Femur (tissue), 1 donor: Measurements from ENCODE around the gene FDX1.
A peak's percentile ranks its signal among the peaks of the same experiment; 100 is the strongest.
"Not testable (repeated sequence)": the region's sequence is repeated elsewhere in the genome, so short reads cannot be mapped to it uniquely, and the experiment has no call there.

Experiments
- DNase-seq: peaks from one replicate; pipeline ENCODE4 v3.0.0-alpha.2; 2017

The FDX1 gene, protein sequence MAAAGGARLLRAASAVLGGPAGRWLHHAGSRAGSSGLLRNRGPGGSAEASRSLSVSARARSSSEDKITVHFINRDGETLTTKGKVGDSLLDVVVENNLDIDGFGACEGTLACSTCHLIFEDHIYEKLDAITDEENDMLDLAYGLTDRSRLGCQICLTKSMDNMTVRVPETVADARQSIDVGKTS

DNA sequence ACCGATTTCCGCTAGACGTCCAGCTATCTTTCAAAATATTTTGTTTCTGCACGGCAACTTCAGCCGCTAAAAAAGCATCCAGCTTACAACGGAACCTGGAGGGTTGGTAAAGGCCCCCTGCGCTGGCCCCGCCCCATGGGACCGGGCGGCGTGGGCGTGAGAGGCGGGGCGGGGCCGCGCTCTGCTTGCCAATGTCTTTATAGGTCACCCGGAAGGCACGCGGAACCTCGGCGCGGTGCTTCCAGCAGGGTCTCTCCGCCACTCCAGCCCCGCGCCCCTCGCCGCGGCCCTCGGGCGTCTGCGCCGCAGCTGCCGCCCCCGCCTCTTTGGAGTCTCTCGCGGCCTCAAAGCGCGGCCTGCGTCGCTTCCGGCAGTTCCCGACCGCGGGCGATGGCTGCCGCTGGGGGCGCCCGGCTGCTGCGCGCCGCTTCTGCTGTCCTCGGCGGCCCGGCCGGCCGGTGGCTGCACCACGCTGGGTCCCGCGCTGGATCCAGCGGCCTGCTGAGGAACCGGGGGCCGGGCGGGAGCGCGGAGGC is at the start of gene FDX1:
Gene FDX1 (plus strand): TSS at position 218 of the 536 bp plus-strand sequence. CDS start 173 bp downstream, at position 391.
- DNase-seq, result peak; percentile 90

DNA sequence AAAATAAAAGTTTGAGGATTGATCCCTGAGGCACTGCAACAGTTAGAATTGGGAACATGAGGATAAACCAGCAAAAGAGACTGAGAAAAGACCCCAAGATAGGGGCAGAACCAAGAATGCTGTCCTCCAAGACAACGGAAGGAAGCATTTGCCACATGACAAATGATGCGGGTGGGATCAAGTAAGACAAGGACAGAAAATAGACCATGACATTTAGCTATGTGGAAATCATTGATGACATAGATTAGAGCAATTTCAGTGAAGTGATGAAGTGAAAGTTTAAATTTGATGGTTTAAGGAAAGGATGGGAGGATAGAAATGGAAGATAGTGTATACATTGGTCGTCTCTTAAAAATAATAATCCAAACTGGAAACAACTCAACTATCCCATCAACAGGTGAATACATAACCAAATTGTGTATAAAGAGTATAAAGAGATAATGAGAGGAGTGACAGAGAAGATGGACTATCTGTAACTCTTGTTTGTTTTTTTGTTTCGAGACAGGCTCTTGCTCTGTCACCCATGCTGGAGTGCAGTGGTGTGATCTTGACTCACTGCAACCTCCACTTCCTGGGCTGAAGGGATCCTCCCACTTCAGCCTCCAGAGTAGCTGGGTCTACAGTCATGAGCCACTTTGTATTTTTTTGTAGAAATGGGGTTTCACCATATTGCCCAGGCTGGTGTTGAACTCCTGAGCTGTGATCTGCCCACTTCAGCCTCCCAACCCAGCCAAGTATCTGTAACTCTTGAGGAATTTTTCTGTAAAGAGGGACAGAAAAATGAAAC is 48.7 kb upstream of the FDX1 start:
- DNase-seq, result no peak

DNA sequence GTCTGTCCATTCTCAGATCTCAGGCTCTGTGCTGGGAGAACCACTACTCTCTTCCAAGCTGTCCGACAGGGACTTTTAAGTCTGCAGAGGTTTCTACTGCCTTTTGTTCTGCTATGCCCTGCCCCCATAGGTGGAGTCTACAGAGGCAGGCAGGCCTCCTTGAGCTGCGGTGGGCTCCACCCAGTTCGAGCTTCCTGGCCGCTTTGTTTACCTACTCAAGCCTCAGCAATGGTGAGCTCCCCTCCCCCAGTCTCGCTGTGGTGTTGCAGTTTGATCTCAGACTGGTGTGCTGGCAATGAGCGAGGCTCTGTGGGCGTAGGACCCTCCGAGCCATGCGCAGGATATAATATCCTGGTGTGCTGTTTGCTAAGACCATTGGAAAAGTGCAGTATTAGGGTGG is 41.5 kb upstream of the FDX1 start:
- DNase-seq, result not testable (repeated sequence)

DNA sequence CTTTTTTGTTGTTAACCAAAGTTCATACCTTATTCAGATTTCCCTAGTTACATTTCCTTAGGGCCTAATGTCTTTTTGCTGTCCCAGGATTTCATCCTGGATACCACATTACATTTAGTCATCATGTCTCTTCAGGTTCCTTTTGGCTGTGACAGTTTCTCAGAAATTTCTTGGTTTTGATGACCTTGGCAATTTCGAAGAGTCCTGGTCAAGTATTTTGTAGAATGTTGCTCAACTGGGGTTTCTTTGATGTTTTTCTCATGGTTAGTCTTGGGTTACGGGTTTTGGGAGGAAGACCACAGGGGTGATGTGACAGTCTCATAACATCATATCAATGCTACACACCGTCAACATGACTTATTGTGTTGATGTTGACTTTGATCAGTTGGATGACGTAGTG is 39.8 kb upstream of the FDX1 start:
- DNase-seq, result no peak

DNA sequence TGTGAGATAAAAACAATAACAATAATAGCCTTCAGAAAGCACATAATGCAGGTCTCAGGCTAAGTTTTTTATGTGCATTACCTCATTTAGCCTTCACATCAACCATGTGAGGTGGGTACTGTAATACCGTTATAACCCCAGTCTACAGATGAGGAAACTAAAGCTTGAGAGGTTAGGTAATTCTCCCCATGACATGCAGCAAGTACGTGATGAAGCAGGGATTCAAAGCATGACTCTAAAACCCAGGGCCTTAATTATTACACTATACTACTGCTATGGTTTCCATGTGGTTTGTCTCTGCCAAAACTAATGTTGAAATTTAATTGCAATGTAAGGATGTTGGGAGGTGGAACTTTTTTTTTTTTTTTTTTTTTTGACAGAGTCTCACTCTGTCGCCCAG is 37.7 kb upstream of the FDX1 start:
- DNase-seq, result no peak

DNA sequence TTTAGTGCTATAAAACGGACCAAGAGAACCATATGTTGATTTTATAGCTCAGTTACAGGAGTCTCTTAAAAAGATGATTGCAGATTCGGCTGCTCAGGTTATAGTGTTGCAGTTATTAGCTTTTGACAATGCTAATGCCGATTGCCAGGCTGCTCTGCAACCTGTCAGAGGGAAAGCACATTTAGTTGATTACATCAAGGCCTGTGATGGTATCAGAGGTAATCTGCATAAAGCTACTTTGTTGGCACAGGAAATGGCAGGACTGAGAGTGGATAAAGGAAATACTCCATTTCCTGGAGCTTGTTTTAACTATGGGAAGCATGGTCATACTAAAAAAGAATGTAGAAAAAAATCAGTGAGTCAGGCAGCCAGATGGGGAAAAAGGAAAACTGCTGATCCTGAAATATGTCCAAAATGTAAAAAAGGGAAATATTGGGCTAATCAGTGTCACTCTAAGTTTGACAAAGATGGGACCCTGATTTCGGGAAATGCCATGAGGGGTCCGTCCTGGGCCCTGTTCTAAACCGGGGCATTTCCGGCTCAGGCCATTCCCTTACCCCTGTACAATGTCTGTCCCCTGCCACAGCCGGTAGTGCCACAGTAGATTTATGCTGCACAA is 32.0 kb upstream of the FDX1 start:
- DNase-seq, result not testable (repeated sequence)

DNA sequence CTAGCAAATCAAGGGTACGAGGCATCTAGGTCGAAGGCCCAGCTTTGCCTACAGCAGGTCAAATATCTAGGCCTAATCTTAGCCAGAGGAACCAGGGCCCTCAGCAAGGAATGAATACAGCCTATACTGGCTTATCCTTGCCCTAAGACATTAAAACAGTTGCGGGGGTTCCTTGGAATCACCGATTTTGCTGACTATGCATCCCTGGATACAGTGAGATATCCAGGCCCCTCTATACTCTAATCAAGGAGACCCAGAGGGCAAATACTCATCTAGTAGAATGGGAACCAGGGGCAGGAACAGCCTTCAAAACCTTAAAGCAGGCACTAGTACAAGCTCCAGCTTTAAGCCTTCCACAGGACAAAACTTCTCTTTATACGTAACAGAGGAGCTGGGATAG is 26.2 kb upstream of the FDX1 start:
- DNase-seq, result not testable (repeated sequence)

DNA sequence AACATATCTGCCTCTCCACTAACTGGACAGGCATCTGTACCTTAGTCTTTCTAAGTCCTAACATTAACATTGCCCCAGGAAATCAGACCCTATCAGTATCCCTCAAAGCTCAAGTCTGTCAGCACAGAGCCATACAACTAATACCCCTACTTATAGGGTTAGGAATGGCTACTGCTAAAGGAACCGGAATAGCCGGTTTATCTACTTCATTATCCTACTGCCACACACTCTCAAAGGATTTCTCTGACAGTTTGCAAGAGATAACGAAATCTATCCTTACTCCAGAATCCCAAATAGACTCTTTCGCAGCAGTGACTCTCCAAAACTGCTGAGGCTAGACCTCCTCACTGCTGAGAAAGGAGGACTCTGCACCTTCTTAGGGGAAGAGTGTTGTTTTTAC is 24.1 kb upstream of the FDX1 start:
- not testable (repeated sequence) for DNase-seq

DNA sequence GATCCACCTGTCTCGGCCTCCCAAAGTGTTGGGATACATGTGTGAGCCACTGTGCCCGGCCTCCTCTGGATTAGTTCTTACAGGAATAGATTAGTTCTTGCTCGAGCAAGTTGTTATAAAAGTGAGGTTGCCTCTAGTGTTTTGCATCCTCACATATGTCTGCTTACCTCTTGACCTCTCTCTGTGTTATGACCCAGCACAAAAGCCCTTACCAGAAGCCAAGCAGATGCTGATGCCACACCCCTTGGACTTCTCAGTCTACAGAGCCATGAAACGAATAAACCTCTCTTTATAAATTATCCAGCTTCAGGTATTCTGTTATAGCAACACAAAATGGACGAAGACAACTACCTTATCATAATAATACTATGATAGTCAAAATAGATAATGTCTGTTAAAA is 22.4 kb upstream of the FDX1 start:
- no peak for DNase-seq

DNA sequence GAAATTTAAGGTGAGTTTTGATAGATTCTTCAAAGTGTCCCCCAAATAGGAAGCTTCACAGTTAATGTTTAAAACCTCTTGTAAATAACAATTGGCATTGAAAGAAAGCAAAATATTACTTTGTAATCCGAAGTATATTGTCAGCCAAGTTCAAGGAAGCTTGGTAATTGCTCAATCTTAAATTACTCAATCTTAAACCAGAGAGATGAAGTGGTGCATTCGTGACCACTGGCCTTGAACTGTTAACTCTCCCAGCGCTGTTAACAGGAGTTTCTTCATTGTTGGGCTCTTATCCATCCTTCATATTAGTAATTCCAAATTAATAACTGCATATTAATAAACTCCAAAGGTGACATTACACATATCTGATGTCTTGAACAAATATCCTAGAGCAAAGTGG is 20.6 kb upstream of the FDX1 start:
- no peak for DNase-seq

DNA sequence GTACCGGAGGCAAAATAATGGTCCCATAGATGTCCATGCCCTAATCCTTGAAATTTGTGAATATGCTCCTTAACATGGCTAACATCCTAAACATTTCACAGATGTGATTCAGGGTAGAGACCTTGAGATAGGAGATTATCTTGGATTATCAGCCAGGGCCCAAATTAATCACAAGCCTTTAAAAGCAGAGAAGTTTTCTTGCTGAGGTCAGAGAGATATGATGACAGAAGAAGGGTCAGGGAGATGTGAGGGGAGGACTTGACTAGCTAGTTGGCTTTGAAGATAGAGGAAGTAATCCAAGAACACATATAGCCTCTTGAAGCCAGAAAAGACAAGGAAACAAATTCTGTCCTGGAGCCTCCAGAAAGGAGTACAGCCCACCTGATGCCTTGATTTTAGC is 19.1 kb upstream of the FDX1 start:
- no peak for DNase-seq

DNA sequence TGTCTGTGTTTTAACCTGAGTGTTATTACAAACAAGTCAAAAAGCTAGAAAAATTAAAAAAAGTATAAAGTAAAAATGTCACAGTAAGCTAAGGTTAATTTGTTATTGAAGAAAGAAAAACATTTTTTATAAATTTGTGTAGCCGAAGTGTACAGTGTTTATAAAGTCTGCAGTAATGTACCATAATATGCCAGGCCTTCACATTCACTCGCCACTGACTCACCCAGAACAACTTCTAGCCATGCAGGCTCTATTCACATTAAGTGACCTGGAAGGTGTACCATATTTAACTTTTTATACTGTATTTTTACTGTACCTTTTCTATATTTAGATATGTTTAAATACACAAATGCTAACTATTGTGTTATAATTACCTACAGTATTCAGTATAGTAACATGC is 14.7 kb upstream of the FDX1 start:
- DNase-seq, result no peak

DNA sequence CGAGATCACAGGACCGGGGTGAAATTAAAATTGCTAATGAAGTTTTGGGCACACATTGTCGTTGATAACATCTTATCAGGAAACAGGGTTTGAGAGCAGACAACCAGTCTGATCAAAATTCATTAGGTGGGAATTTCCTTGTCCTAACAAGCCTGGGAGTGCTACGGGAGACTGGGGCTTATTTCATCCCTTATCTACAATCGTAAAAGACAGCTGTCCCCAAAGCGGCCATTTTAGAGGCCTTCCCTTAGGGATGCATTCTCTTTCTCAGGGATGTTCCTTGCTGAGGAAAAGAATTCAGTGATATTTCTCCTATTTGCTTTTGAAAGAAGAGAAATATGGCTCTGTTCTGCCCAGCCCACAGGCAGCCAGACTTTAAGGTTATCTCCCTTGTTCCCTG is 8.1 kb upstream of the FDX1 start:
- not testable (repeated sequence) for DNase-seq

DNA sequence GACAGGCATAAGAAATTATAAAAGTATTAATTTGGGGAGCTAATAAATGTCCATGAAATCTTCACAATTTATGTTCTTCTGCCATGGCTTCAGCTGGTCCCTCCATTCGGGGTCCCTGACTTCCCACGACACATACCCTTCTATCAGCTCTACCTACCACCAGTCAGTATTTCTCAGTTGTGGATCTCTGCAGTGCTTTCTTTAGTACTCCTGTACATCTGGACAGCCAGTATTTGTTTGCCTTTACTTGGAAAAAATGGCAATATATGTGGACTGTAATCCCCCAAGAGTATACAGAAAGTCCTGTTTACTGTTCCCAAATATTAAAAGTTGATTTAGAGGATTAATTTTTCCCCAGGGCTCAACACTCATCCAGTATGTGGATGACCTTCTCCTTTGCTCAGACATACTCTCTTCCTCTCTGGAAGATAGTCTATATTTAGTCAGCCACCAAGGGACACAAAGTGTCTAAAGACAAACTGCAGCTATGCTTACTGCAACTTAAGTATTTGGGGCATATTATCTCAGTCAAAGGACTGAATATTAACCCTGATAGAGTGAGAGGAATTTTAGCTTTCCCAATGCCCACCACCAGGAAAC is 7.3 kb upstream of the FDX1 start:
- no peak for DNase-seq

DNA sequence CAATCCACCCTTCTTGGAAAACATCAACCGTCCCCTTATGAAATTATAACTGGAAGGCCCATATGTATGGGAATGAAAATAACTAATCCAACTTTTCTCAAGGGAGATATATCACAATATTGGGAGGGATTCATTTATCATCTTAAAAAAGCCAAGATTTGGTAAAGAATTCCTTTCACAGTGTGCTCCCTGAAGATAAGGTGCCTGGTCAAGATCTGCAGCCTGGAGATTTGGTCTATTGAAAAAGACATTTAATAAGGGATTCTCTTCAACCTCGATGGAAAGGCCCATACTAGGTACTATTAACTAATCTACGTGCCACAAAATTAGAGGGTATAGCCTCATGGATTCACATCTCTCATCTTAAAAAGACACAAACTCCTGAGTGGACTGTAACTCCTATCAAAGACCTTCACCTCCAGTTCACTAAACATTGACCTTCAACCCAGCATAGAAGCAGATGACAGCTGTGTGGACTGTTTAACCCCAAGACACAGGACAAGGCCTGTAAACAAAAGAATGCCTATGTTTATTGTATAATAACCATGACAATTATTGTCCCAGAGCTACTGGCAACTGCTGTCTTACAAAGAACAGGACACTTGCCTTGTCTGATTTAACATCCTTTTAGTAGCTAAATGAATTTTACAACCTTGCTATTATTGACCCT is 4.8 kb upstream of the FDX1 start:
- DNase-seq, result no peak

DNA sequence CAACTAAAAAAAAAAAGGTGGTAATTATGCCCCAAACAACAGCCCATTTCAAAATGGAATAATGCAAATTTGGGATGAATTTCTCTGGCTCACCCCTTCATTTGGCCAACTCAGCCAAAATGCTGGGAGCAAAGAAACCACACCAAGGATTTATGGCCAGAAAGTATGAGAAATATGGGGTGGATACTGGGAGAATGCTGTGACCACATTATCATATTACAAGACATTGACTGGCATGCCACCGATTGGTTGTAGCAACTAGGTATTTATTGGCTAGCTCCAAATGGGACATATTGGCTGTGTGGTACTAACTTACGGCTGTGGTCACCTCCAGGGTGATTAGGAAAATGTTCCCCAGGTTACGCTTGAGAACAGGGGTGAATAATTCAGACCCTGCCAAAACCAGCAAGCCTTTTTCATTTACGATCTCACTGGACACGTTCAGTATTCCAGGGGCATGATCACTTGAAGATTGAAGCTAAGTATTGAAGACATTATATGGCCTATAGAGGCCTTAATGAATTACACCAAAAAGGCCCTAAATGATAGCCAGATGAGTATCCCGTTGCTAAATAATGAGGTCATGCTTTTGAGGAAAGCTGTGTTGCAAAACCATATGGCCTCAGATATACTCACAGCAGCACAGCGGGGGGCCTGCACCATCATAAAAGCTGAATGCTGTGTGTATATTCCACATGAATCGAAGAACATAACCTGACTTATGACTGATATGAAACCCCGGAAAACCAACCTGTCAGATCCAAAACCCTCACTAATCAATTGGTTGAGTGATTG is 3.8 kb upstream of the FDX1 start:
- peak; percentile 39 for DNase-seq

DNA sequence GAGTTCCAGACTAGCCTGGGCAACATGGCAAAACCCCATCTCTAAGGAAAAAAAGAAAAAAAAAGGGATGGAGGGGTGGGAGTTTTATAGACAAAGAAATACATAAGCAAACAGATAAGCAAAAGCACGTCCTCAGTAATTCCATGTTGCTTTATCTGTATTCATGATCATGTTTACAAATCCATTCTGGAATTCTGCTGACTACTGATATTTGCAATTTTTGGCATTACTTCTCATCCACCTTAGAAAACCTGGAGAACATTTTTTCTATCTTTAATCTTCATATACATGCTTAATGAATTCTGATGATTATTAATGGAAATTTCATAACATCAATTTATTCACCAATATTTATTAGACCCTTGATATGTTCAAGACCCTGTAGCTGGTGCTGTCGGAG is 1.7 kb upstream of the FDX1 start:
- DNase-seq, result no peak

DNA sequence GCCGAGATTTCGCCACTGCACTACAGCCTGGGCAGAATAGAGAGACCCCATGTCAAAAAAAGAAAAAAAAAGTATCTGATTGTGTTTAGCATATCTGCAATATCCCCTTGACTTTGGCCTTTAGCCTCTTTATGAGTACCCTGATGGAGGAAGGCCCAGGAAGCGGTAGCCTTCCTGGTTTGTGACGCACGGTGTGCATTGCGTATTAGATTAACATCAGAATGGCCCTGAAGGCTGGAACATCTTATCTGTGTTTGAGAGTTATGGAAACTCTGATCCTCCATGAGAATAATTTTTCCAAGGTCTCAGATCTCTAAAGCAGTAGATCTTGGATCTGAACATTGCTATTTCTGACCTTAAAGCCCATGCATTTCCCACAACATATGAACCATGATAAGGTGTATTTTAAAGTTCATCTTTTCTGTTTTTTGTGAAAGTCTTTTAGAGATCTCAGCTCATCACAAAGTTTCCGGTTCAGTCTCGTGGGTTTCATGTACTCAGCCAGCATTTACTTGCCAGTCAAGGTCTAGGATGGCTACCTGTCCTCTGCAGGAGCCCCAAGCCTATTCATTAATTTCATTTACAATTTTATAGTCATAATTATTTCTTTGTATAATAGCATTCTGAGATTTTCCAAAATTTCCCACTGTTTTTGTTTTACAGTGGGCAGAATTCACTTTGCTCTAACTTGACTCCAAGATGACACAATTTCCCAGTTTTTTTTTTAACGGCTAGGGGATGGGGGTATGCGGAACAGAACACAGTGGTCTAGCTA is 605 bp upstream of the FDX1 start:
- no peak for DNase-seq

DNA sequence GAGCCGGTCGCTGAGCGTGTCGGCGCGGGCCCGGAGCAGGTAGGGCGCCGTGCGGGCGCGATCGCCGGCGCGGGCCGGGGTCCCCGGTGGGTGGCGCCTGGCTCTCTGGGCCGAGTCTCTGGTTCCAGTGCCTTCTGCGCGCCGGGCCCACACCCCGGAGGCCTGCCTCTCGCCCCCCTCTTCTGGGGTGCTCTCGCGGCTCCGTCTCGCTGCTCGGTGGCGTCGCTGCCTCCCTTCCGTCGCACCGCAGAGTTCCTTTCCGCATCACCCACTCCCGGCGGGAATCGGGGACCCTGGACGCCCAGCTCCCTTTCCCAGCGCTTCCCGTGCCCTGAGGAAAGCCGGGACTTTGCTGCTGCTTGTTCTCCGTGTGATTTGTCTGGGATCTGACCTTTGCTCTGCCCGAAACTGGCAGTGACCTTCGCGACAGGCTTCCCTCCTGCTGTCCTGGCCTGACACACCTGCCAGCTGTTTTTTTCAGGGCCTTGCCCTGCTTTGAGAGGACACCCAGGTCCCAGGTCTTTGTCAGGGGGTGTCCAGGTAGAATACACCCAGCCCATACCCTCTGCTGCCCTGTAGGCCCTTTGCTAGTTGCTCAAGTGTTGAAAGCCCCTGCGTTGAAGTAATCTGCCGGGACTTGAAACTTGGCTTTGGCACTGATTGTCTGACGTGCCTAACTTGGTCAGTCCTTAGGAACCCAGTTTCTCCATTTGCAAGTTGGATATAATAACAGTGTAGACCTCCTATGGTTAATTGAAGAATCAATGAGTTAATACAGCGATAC is 711 bp downstream of the FDX1 start:
- peak; percentile 57 for DNase-seq

DNA sequence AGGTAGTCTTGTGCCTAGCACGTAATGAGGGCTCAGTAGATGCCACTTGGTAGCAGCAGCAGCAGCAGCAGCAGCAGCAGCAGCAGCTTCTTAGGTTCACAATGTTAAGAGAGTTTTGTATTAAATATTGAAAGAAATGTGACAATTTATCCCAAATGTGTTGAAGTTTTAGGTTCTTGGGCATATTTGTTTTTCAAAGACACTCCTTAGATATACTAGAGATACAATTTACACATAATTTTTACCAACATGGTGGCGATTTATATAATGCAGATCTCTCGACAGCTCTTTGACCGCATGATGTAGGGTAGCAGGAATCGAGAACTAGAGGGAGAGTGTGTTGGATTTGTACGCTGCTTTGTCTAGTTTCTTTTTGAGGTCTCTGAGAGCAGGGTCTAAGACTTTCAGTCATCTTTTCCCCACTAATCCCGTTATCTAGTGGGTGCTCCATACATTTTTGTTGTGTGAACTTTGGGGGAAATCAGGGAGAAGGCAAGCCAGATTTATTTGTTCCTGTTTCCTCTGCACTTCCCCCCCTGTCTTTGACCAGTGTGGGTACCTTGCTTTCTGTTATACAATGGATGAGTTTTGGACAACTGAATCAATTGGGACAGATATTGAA is 1.4 kb downstream of the FDX1 start:
- DNase-seq, result no peak
